Mesothelial cell of epicardium (in vitro differentiated cells): Measurements from ENCODE around the gene OSBPL1A. TPM values are rescaled to one million over a fixed set of nuclear protein-coding genes. Genes with fewer than 3 reads are reported as not detected.

Experiments used
- DNase-seq, 2 experiments: peaks; one replicate each; pipeline ENCODE4 v3.0.0; 2021; ENCODE audit warnings: low spot score in 2 of 2; ENCODE audit not compliant: unreplicated experiment in 2 of 2
- H3K27ac Mint-ChIP-seq: 2 replicates; pipeline ENCODE4 v1.8.0; 2021; ENCODE audit warnings: mixed read lengths
- H3K27me3 Mint-ChIP-seq: 2 replicates; pipeline ENCODE4 v1.8.0; 2021; ENCODE audit warnings: low read depth, mixed read lengths
- H3K36me3 Mint-ChIP-seq: 2 replicates; pipeline ENCODE4 v1.8.0; 2021; ENCODE audit warnings: mixed read lengths
- H3K4me1 Mint-ChIP-seq: 2 replicates; pipeline ENCODE4 v1.8.0; 2021; ENCODE audit warnings: mixed read lengths
- H3K4me3 Mint-ChIP-seq: 2 replicates; pipeline ENCODE4 v1.8.0; 2021; ENCODE audit warnings: mild to moderate bottlenecking, moderate library complexity, mixed read lengths
- H3K9me3 Mint-ChIP-seq: 2 replicates; pipeline ENCODE4 v1.8.0; 2021; ENCODE audit warnings: mixed read lengths
- CTCF ChIP-seq: fragments of 200-600 bp; sonication (generic); IDR thresholded peaks from one replicate; pipeline ENCODE4 v1.5.0; 2021; ENCODE audit warnings: antibody characterized with exemption; ENCODE audit not compliant: unreplicated experiment
- total RNA-seq: library from RNA; stranded (reverse); gene quantifications from 3 replicates; pipeline ENCODE4 v1.2.1, GENCODE V29; 2021

Gene OSBPL1A
- total RNA-seq, 1 donor from 2014 or later, result 36.1 TPM

DNA sequence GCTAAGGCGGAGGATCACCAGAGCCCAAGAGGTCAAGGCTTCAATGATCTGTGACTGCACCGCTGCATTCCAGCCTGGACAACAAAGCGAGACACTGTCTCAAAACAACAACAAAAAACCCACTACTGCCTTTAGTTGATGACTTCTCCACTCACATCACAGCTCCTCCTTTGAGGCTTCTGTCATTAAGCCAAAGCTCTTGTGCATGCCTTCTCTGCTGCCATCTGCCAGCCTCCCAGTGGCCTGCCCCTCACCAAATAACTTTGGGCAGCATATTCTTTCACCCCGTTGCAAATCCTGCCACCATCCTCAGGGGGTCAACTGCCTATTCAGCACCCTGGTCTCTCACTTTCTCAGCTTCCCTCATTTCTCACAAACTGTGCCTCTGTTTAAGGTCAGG, 27.5 kb downstream of the OSBPL1A start:
- no peaks in the 10 kb centered on the region for H3K9me3 Mint-ChIP-seq
- H3K36me3 Mint-ChIP-seq, result peaks cover 31% of the 10 kb centered on the region
- TF ChIP-seq CTCF, result no peak
- H3K27me3 Mint-ChIP-seq, result no peaks in the 10 kb centered on the region
- no peak overlapping the region for H3K4me3 Mint-ChIP-seq
- no peak for DNase-seq
- H3K4me1 Mint-ChIP-seq, result peaks cover 6% of the 10 kb centered on the region
- H3K27ac Mint-ChIP-seq, result no peak overlapping the region

DNA sequence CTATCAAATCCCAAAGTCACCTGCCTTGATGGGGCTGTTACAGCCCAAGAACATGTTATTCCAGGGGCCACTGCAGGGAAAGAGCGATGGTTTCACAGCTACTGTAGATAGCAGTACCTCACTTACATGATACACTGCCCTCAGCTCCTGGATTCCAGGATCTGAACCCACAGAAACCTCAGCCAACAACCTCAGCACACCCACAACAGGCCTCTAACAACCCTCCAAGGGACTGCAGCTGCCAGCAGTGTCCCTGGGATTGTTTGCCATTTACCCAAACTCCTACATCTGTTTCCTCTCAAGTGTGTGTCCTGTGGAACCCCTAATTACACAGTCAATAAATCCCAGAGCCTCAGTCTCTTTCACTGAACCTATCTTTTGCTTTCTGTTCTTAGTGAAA, 28.2 kb downstream of the OSBPL1A start:
- no peak for DNase-seq
- no peak for TF ChIP-seq CTCF
- peaks cover 6% of the 10 kb centered on the region for H3K4me1 Mint-ChIP-seq
- no peak overlapping the region for H3K27ac Mint-ChIP-seq
- H3K9me3 Mint-ChIP-seq, result no peaks in the 10 kb centered on the region
- no peaks in the 10 kb centered on the region for H3K27me3 Mint-ChIP-seq
- no peak overlapping the region for H3K4me3 Mint-ChIP-seq
- peaks cover 28% of the 10 kb centered on the region for H3K36me3 Mint-ChIP-seq

DNA sequence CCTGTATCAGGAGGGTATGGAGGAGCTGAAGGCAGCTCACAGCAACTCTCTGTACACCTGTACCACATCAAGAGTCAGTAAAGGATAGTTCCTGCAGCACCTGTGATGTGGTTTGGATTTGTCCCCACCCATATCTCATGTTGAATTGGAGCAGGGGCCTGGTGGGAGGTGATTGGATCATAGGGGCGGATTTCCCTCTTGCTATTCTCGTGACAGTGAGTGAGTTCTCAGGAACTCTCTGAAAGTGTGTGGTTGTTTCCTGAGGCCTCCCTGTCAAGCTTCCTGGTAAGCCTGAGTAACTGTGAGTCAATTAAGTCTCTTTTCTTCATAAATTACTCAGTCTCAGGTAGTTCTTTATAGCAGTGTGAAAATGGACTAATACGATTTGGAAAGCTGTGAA, 28.9 kb downstream of the OSBPL1A start:
- H3K27ac Mint-ChIP-seq, result no peak overlapping the region

GRCh38 chr18:24366328-24366727, 31.3 kb downstream of the OSBPL1A start:
- no peak for DNase-seq
- Mint-ChIP-seq H3K9me3 (no peaks in the 10 kb centered on the region), H3K27me3 (no peaks in the 10 kb centered on the region), H3K36me3 (peaks cover 15% of the 10 kb centered on the region), H3K27ac (no peak overlapping the region), H3K4me1 (peaks cover 9% of the 10 kb centered on the region), H3K4me3 (no peak overlapping the region)
- no peak for TF ChIP-seq CTCF

More for the DNA sequence above, 28.9 kb downstream of the OSBPL1A start:
- H3K27me3 Mint-ChIP-seq, result no peaks in the 10 kb centered on the region
- H3K36me3 Mint-ChIP-seq, result peaks cover 25% of the 10 kb centered on the region
- H3K9me3 Mint-ChIP-seq, result no peaks in the 10 kb centered on the region
- H3K4me1 Mint-ChIP-seq, result peaks cover 3% of the 10 kb centered on the region
- no peak for TF ChIP-seq CTCF
- H3K4me3 Mint-ChIP-seq, result no peak overlapping the region
- no peak for DNase-seq

GRCh38 chr18:24364177-24364576, 33.4 kb downstream of the OSBPL1A start:
- no peak overlapping the region for H3K4me3 Mint-ChIP-seq
- TF ChIP-seq CTCF, result no peak
- peaks cover 14% of the 10 kb centered on the region for H3K4me1 Mint-ChIP-seq
- H3K9me3 Mint-ChIP-seq, result no peaks in the 10 kb centered on the region
- H3K27me3 Mint-ChIP-seq, result no peaks in the 10 kb centered on the region
- H3K36me3 Mint-ChIP-seq, result peaks cover 10% of the 10 kb centered on the region
- DNase-seq, result no peak
- H3K27ac Mint-ChIP-seq, result no peak overlapping the region

DNA sequence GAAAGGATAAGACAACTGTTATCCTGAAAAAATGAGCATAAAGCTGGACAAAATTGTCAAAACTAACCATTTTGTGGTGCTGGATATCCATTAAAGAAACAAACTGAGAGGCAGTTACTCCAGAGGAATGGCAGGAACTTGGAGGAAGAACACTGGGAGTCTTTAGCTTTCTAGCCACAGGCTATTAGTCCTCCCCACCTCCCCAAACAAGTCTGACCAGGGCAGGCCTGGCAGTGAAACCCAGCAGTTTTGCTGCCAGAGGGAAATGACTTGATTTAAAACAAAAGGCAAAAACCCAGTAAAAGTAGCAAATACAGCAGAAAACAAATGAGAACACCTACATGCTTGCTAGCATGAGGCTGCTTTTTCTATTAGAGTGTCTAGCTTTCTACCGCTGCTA, 34.9 kb downstream of the OSBPL1A start:
- peaks cover 14% of the 10 kb centered on the region for H3K4me1 Mint-ChIP-seq
- H3K27ac Mint-ChIP-seq, result peak overlapping the region; percentile 95
- H3K4me3 Mint-ChIP-seq, result no peak overlapping the region
- H3K36me3 Mint-ChIP-seq, result peaks cover 10% of the 10 kb centered on the region
- no peaks in the 10 kb centered on the region for H3K9me3 Mint-ChIP-seq
- H3K27me3 Mint-ChIP-seq, result no peaks in the 10 kb centered on the region
- TF ChIP-seq CTCF, result no peak
- no peak for DNase-seq
